GM21423 (cell line): ENCODE measurements around the gene HSPA4L.

Source experiments
- ATAC-seq: cut with Tn5 transposase; IDR thresholded peaks from one replicate; pipeline ENCODE4 v1.9.1; 2021; ENCODE audit warnings: mild to moderate bottlenecking, moderate library complexity; ENCODE audit not compliant: unreplicated experiment

HSPA4L gene

GRCh38 chr4:127782275-127783025 is at the start of gene HSPA4L:
Gene HSPA4L, plus strand, starts transcription at chr4:127782322. Its CDS starts 229 bp downstream, at chr4:127782551.
- ATAC-seq = peak; percentile 38

GRCh38 chr4:127732623-127733328 is 49.3 kb upstream of the HSPA4L start:
- ATAC-seq = peak; percentile 87

GRCh38 chr4:127734976-127735375 is 47.1 kb upstream of the HSPA4L start:
- ATAC-seq = no peak

- no peak for ATAC-seq
Measured at GRCh38 chr4:127737295-127737694, 44.8 kb upstream of the HSPA4L start.

- ATAC-seq = no peak
Measured at GRCh38 chr4:127741247-127741646, 40.9 kb upstream of the HSPA4L start.

GRCh38 chr4:127747883-127748282 is 34.2 kb upstream of the HSPA4L start:
- no peak for ATAC-seq

GRCh38 chr4:127748957-127749356 is 33.2 kb upstream of the HSPA4L start:
- no peak for ATAC-seq

GRCh38 chr4:127756906-127757305 is 25.2 kb upstream of the HSPA4L start:
- ATAC-seq = no peak

- peak; percentile 80 for ATAC-seq
Measured at GRCh38 chr4:127759228-127759820, 22.8 kb upstream of the HSPA4L start.

- peak; percentile 7 for ATAC-seq
Measured at GRCh38 chr4:127759893-127760292, 22.2 kb upstream of the HSPA4L start.

GRCh38 chr4:127771535-127772275 is 10.4 kb upstream of the HSPA4L start:
- no peak for ATAC-seq

- ATAC-seq = no peak
Measured at GRCh38 chr4:127772769-127773671, 9.1 kb upstream of the HSPA4L start.

GRCh38 chr4:127775843-127776242 is 6.3 kb upstream of the HSPA4L start:
- no peak for ATAC-seq

- ATAC-seq = no peak
Measured at GRCh38 chr4:127776620-127777019, 5.5 kb upstream of the HSPA4L start.

GRCh38 chr4:127777487-127777886 is 4.6 kb upstream of the HSPA4L start:
- ATAC-seq = no peak

- ATAC-seq = no peak
Measured at GRCh38 chr4:127778102-127778501, 4.0 kb upstream of the HSPA4L start.

GRCh38 chr4:127780598-127780997 is 1.5 kb upstream of the HSPA4L start:
- no peak for ATAC-seq

GRCh38 chr4:127781300-127782024 is 660 bp upstream of the HSPA4L start:
- peak; percentile 34 for ATAC-seq

- peak; percentile 70 for ATAC-seq
Measured at GRCh38 chr4:127782025-127782274, 172 bp upstream of the HSPA4L start.
